GM18907 (cell line): Measurements from ENCODE around the gene ZNF513.
"Not testable (repeated sequence)": the region's sequence is repeated elsewhere in the genome, so short reads cannot be mapped to it uniquely, and the experiment has no call there.

Source experiments
- ATAC-seq: cut with Tn5 transposase; IDR thresholded peaks from one replicate; pipeline ENCODE4 v1.9.1; 2021; ENCODE audit warnings: mild to moderate bottlenecking, moderate library complexity; ENCODE audit not compliant: unreplicated experiment

Gene ZNF513

GRCh38 chr2:27362678-27363420, 17.7 kb downstream of the ZNF513 start:
- no peak for ATAC-seq

GRCh38 chr2:27356382-27357181, 24.0 kb downstream of the ZNF513 start, which contains the start of gene GTF3C2:
Gene GTF3C2 (minus strand): TSS chr2:27356764. CDS start chr2:27343554, 13,210 bp downstream.
- ATAC-seq, result peak; percentile 84

DNA sequence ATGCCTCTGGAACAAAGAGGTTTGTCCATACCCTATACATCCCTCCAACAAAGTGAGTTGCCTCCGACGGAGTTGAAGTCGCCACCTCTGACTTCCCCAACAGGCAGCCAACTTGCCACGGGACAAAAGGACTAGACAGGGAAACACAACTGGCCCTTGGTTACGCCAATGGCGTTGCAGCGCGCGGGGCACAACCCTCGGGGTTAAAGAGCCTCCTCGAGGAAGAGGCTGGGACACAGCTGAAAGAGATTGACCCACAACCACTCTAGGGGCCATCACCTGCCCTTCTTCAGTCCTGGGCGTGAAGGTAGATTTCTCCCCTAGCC, 24.5 kb downstream of the ZNF513 start:
- ATAC-seq, result peak; percentile 41

DNA sequence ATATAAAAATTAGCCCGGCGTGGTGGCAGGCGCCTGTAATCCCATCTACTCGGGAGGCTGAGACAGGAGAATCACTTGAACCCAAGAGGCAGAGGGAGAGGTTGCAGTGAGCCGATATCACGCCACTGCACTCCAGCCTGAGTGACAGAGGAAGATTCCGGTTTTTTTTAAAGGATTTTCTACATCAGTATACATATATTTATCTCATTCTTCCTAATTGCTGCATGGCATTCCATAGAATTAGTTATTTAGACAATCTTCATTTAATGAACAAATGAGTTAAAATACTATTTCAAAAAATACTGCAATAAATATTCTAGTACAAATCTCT, 26.0 kb downstream of the ZNF513 start:
- no peak for ATAC-seq

- no peak for ATAC-seq
Observed at GRCh38 chr2:27353762-27354596, 26.6 kb downstream of the ZNF513 start.

GRCh38 chr2:27353386-27353761, 27.2 kb downstream of the ZNF513 start:
- ATAC-seq, result not testable (repeated sequence)

- ATAC-seq, result no peak
Observed at GRCh38 chr2:27351802-27352598, 28.5 kb downstream of the ZNF513 start.

- ATAC-seq, result no peak
Observed at GRCh38 chr2:27350106-27350693, 30.3 kb downstream of the ZNF513 start.

DNA sequence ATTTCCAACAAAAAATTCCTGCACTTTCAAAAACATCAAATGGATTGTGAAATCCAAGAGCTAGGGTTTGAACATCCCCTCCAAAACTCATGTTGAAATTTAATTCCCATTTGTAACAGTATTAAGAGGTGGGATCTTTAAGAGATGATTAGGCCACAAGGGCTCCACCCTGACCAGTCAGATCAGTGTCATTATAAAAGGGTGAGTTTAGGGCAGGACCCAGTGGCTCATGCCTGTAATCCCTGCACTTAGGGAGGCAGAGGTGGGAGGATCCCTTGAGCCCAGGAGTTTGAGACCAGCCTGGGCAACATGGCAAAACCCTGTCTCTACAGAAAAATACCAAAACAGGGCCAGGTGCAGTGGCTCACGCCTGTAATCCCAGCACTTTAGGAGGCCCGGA, 32.9 kb downstream of the ZNF513 start:
- ATAC-seq, result no peak

DNA sequence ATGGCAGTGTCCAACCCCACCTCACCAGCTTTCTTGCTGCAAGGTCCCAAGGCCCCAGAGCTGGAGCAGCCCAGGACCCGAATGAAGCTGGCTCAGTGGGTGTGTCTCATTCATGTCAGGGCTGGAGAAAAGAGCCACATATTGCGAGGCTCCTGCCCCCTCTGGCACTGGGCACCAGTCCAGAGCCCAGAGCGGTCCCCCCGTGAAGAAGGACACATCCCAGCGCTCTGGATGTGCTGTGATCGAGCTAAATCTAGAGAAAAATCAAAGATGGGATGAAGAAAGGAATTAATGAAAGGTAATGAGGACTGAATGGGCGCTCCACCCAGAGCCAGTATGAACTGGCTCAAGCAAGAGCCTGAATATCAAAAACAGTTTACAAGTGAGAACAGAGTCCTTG, 44.4 kb downstream of the ZNF513 start:
- no peak for ATAC-seq

DNA sequence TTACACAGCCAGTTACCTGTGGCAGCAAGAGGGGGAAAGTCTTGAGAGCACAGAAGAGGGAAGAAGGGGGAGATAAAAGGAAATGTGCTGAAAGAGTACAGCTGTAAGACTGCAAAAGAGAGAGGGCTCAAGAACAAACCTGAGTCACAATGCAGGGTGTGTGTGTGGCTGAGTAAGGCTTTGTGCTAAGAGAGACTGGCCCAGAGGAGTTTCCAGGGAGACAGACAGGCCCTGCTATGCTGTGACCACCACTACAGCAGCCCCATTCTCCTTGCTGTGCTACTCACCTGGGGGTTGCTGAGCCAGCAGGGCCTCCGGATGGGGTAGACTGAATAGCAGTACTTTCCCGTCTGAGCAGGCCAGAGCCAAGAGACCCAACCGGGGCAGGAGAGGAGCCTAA, 45.2 kb downstream of the ZNF513 start:
- no peak for ATAC-seq
